Activated T-cell treated with anti-CD3 and anti-CD28 coated beads for 4 hours (primary cell): Measurements from ENCODE around the gene PLAAT1.

ENCODE experiments used
- DNase-seq: peaks from one replicate; pipeline ENCODE4 v3.0.0-alpha.2; 2020

PLAAT1 gene

GRCh38 chr3:193261970-193262369 lies 20.9 kb downstream of the PLAAT1 start:
- no peak for DNase-seq

- no peak for DNase-seq
Observed at GRCh38 chr3:193262707-193263106, 21.7 kb downstream of the PLAAT1 start.

- DNase-seq: no peak
Observed at GRCh38 chr3:193269343-193270028, 28.5 kb downstream of the PLAAT1 start.

DNA sequence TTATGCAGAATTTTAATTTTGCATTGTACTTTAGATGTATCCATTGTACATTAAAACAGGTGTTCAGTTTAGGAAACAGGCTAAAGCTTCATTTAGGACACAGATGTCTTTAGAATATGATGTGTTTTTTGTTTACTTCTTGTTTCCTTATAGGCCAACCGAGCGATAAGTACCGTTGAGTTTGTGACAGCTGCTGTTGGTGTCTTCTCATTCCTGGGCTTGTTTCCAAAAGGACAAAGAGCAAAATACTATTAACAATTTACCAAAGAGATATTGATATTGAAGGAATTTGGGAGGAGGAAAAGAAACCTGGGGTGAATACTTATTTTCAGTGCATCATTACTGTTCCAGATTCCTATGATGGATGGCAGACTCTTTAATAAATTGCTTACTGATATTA lies 29.4 kb downstream of the PLAAT1 start:
- no peak for DNase-seq

GRCh38 chr3:193271101-193271840 lies 30.2 kb downstream of the PLAAT1 start:
- DNase-seq: no peak

GRCh38 chr3:193292386-193292785 lies 51.4 kb downstream of the PLAAT1 start:
- DNase-seq: no peak

DNA sequence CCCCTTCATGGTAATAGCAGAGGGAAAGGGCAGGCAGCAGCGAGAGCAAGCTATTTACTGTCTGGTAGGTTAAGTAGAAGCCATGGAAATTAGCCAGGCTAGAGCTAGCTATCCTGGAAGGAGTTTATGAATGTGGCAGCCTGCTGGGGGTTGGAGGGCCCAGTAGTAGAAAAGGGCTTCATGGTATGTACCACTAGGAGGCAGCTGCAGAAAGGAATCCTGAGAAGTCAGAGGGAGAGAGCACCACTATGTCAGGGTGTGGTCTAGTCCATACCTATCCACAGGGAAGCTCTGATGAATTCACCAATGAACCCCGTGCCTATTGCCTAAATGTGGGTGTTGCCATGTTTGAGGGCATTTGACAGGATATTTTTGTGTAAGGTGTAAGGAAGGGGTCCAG lies 55.0 kb downstream of the PLAAT1 start:
- DNase-seq: no peak

GRCh38 chr3:193297421-193297820 lies 56.4 kb downstream of the PLAAT1 start:
- no peak for DNase-seq

- DNase-seq: no peak
Observed at GRCh38 chr3:193301433-193301832, 60.4 kb downstream of the PLAAT1 start.

GRCh38 chr3:193305356-193305755 lies 64.3 kb downstream of the PLAAT1 start:
- DNase-seq: no peak

DNA sequence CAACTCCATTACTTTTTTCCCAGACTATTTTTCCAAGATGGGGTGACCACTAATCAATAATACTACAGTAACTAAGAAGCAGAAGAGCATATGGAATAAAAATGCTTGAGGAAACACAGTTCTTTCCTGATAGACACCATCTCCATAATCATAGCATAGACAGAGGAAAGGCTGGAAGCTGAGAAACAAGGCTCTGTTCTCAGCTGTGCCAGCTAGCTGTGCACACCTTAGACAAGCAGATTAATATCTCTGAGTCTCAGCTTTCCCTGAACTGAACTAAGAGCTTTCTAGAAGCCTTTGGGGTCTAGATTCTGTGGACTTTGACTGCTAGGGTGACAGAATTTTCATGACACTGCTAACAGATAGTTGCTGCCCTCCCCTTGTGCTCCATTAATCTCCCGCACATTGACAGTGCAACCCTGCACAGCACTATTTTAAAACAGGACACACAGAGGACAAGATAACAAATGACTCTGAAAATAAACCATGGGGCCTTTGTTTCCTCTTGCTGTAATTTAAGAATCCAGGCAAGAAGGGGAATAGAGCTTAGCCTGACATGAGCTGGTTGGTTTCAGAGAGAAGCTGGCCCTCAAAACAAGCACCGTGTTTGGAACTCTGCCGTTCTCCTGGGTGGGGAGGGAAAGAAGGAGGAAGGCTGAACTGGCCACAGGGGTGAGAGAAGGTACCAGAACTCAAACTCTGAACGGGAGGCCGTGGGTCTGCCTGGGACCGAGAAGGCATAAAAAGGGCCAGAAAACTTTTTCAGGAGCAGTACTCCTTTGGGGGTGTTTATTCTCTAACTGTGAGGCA lies 70.1 kb downstream of the PLAAT1 start:
- no peak for DNase-seq

GRCh38 chr3:193313061-193313958 lies 72.3 kb downstream of the PLAAT1 start:
- DNase-seq: no peak

GRCh38 chr3:193314161-193314560 lies 73.1 kb downstream of the PLAAT1 start:
- DNase-seq: no peak

GRCh38 chr3:193317682-193318300 lies 76.8 kb downstream of the PLAAT1 start:
- no peak for DNase-seq
